AG04450 (cell line): ENCODE results near the gene PACRG. TPM values are rescaled to one million over a fixed set of nuclear protein-coding genes. Genes with fewer than 3 reads are reported as not detected.

Experiments
- CTCF ChIA-PET: fragments of 300-600, 350-600 bp; formaldehyde crosslinking; extraction: SDS; loops from one replicate; lab custom pipeline; 2022; ENCODE audit warnings: antibody characterized with exemption, inconsistent platforms; lab: Charles Lee
- POLR2A ChIA-PET: fragments of 350-600 bp; formaldehyde crosslinking; extraction: SDS; loops from one replicate; lab custom pipeline; 2021; ENCODE audit warnings: antibody characterized with exemption, inconsistent platforms; lab: Yijun Ruan, JAX
- DNase-seq: peaks from one replicate; pipeline ENCODE4 v3.0.0-alpha.2; 2011; ENCODE audit warnings: low read depth, low spot score
- H3K27ac ChIP-seq: one replicate; pipeline ENCODE4 v1.5.1; 2012; ENCODE audit warnings: low read depth, low read length, control low read depth
- H3K27me3 ChIP-seq: one replicate; pipeline ENCODE4 v1.6.0; 2012; ENCODE audit warnings: low read length; ENCODE audit not compliant: control insufficient read depth, insufficient read depth
- H3K4me3 ChIP-seq: 2 replicates; pipeline ENCODE4 v1.5.1; 2011; ENCODE audit warnings: mild to moderate bottlenecking, low read depth, low read length, control low read depth
- H3K9me3 ChIP-seq: 2 replicates; pipeline ENCODE4 v1.5.1; 2012; ENCODE audit warnings: low read length; ENCODE audit not compliant: control insufficient read depth, insufficient read depth
- CTCF ChIP-seq: IDR thresholded peaks from 2 replicates; pipeline ENCODE4 v1.5.1; 2011; ENCODE audit warnings: low read depth, low read length, control low read depth, inconsistent platforms
- polyA plus RNA-seq: library from polyadenylated mRNA; depleted of rRNA; stranded (reverse); fragments of >200 nt; gene quantifications from 2 replicates; pipeline ENCODE4 v1.2.3, GENCODE V29; 2011

PACRG gene
- polyA plus RNA-seq, 1 experiment, result not detected

- Histone ChIP-seq H3K9me3 (peaks cover 15% of the 10 kb centered on the region), H3K27me3 (no peaks in the 10 kb centered on the region), H3K4me3 (no peak overlapping the region), H3K27ac (no peak overlapping the region)
- ChIA-PET CTCF (no interaction called here), POLR2A (no interaction called here)
- TF ChIP-seq CTCF, result no peak
- DNase-seq, result no peak
These were observed 590.5 kb downstream of the PACRG start for GRCh38 chr6:163318071-163318786.

- CTCF ChIA-PET, result no interaction called here
- Histone ChIP-seq H3K4me3 (no peak overlapping the region), H3K27me3 (no peaks in the 10 kb centered on the region), H3K27ac (no peak overlapping the region), H3K9me3 (peaks cover 15% of the 10 kb centered on the region)
- TF ChIP-seq CTCF, result no peak
- POLR2A ChIA-PET, result no interaction called here
- no peak for DNase-seq
These were observed 592.0 kb downstream of the PACRG start for GRCh38 chr6:163319609-163320366.

- ChIA-PET POLR2A (no interaction called here), CTCF (no interaction called here)
- Histone ChIP-seq H3K4me3 (no peak overlapping the region), H3K27me3 (no peaks in the 10 kb centered on the region), H3K9me3 (peaks cover 15% of the 10 kb centered on the region), H3K27ac (no peak overlapping the region)
- DNase-seq, result no peak
- no peak for TF ChIP-seq CTCF
These were observed 592.6 kb downstream of the PACRG start for GRCh38 chr6:163320402-163320801.

GRCh38 chr6:163320804-163321203 is 593.0 kb downstream of the PACRG start:
- CTCF ChIA-PET, result no interaction called here

More at GRCh38 chr6:163320804-163321203, 593.0 kb downstream of the PACRG start:
- TF ChIP-seq CTCF, result no peak
- H3K27me3 ChIP-seq, result no peaks in the 10 kb centered on the region
- DNase-seq, result no peak
- peaks cover 15% of the 10 kb centered on the region for H3K9me3 ChIP-seq
- POLR2A ChIA-PET, result no interaction called here
- H3K27ac ChIP-seq, result no peak overlapping the region
- no peak overlapping the region for H3K4me3 ChIP-seq
